Activated CD4-positive, alpha-beta T cell treated with anti-CD3 and anti-CD28 coated beads, Interleukin-2, amount 10 ng/mL, durations not matched to agents 7 days and 5 days (primary cell): ENCODE results near the gene VAMP8. TPM values are rescaled to one million over a fixed set of nuclear protein-coding genes. Genes with fewer than 3 reads are reported as not detected.
A peak's percentile ranks its signal among the peaks of the same experiment; 100 is the strongest.
"Not testable (repeated sequence)": the region's sequence is repeated elsewhere in the genome, so short reads cannot be mapped to it uniquely, and the experiment has no call there.

Experiments used
- CTCF ChIA-PET: fragments of 350-600 bp; sonication (Branson Sonifier 250); formaldehyde crosslinking; loops from one replicate; lab custom pipeline; 2021; ENCODE audit warnings: antibody characterized with exemption; lab: Charles Lee
- POLR2A ChIA-PET: fragments of 350-600 bp; sonication (Branson Sonifier 250); formaldehyde crosslinking; loops from one replicate; lab custom pipeline; 2021; ENCODE audit warnings: antibody characterized with exemption; lab: Charles Lee
- DNase-seq: peaks from one replicate; pipeline ENCODE4 v3.0.0-alpha.2; 2020
- H3K27ac Mint-ChIP-seq: one replicate; pipeline ENCODE4 v1.8.0; 2021; ENCODE audit warnings: mild to moderate bottlenecking, moderate library complexity, mixed read lengths
- H3K27me3 Mint-ChIP-seq: one replicate; pipeline ENCODE4 v1.8.0; 2021; ENCODE audit warnings: mixed read lengths
- H3K36me3 Mint-ChIP-seq: one replicate; pipeline ENCODE4 v1.8.0; 2021; ENCODE audit warnings: low read depth, mixed read lengths
- H3K4me1 Mint-ChIP-seq: one replicate; pipeline ENCODE4 v1.8.0; 2021; ENCODE audit warnings: mixed read lengths
- H3K4me3 Mint-ChIP-seq: one replicate; pipeline ENCODE4 v1.8.0; 2021; ENCODE audit warnings: mild to moderate bottlenecking, moderate library complexity, mixed read lengths
- H3K9me3 Mint-ChIP-seq: one replicate; pipeline ENCODE4 v1.8.0; 2021; ENCODE audit warnings: mixed read lengths
- total RNA-seq, 2 experiments: library from RNA; stranded (reverse); gene quantifications; one replicate each; pipeline ENCODE4 v1.2.3, GENCODE V29; 2021

Gene VAMP8
- total RNA-seq, 2 experiments from 2014 or later, result 131 to 149 TPM

DNA sequence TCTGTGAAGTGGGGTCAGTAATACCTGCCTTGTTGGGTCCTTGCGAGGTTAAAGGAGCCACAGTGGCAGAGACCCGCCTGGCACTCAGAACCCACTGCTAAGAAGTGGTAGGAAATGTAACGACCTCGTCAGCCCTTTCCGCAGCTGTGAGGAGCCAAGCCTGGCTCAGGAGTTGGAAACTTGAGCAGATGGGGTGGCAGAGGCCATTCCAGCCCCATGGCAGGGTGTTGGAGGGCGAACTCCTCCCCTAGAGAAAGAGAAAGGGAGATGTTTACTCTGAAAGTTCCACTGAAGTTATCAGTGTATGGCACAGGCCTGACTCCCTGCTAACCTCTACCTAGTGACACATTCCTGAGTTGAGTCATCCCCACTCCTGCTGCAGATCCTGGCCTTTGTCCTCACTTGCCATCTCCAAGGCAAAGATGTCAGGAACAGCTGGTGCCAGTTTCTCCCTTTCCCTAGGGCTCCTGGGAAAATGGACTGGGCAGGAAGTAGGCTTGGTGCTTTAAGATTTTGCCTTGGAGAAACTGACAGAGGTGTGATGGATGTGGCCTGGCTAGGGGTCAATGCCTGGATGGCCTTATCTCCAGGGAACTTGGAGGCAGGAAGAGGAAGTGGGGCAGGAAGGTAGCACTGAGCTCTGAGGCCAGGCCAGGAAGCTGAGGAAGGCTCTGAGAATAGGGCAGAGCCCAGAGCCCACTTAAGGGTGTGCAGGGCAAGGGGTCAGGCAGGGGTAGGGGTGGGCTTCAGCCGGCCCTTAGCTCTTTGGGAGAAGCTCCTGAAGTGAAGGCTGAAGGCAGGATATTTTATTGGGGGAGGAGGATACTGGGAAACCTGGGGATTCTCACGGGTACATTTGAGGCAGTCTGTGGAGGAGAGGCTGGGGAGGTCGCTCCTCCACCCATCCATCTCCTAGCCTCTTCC is 7.7 kb downstream of the VAMP8 start:
- POLR2A ChIA-PET, result interaction anchor here (0.7 kb wide), 1 partner anchor 42 kb away, joined by 4 read pairs; no protein-coding TSS in a partner anchor
- no peaks in the 10 kb centered on the region for H3K9me3 Mint-ChIP-seq
- H3K36me3 Mint-ChIP-seq, result peaks cover 26% of the 10 kb centered on the region
- no peaks in the 10 kb centered on the region for H3K27me3 Mint-ChIP-seq
- peak; percentile 26 for DNase-seq
- peak overlapping the region; percentile 90 for H3K27ac Mint-ChIP-seq
- CTCF ChIA-PET, result interaction anchor here (0.9 to 1.2 kb wide), 2 partner anchors 13 to 18 kb away, joined by 3 read pairs; partner anchors contain the start of gene TMEM150A
- peaks cover 61% of the 10 kb centered on the region for H3K4me1 Mint-ChIP-seq
- peak overlapping the region; percentile 83 for H3K4me3 Mint-ChIP-seq

- POLR2A ChIA-PET, result no interaction called here
- Mint-ChIP-seq H3K27me3 (no peaks in the 10 kb centered on the region), H3K9me3 (no peaks in the 10 kb centered on the region), H3K4me1 (peaks cover 61% of the 10 kb centered on the region), H3K27ac (peak overlapping the region; percentile 90), H3K4me3 (peak overlapping the region; percentile 83), H3K36me3 (peaks cover 23% of the 10 kb centered on the region)
- no peak for DNase-seq
- CTCF ChIA-PET, result interaction anchor here (0.9 kb wide), 1 partner anchor 17 kb away, joined by 3 read pairs; the partner anchor contains the start of gene TMEM150A
Measured at GRCh38 chr2:85585781-85586105, 8.4 kb downstream of the VAMP8 start.

- Mint-ChIP-seq H3K4me1 (peaks cover 49% of the 10 kb centered on the region), H3K36me3 (peaks cover 10% of the 10 kb centered on the region), H3K27me3 (no peaks in the 10 kb centered on the region), H3K27ac (peak overlapping the region; percentile 2), H3K4me3 (no peak overlapping the region), H3K9me3 (no peaks in the 10 kb centered on the region)
- no peak for DNase-seq
- ChIA-PET POLR2A (interaction anchor here (0.6 kb wide), 1 partner anchor 568 kb away, joined by 3 read pairs; no protein-coding TSS in a partner anchor), CTCF (interaction anchor here (0.7 kb wide), 1 partner anchor 198 kb away, joined by 3 read pairs; no protein-coding TSS in a partner anchor)
Measured at GRCh38 chr2:85588236-85588635, 10.8 kb downstream of the VAMP8 start.

DNA sequence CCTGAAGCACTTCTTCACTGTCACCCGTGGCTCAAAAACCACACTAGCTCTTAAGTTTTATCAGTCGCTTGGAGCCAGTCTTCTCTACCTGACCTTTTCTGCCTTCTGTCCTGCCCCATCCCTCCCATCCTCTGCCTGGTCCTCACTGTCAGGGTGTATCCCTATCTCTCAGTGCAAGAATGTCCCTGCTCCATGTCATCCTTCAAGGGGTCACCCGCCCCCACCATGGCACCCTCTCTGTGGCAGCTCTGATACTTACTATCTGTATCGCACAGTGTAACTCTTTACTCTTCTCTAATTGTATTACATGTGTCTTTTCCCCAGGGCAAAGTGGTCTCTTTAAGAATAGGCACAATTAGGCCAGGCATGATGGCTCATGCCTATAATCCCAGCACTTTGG is 11.3 kb downstream of the VAMP8 start:
- POLR2A ChIA-PET, result no interaction called here
- H3K4me3 Mint-ChIP-seq, result no peak overlapping the region
- peaks cover 7% of the 10 kb centered on the region for H3K36me3 Mint-ChIP-seq
- H3K4me1 Mint-ChIP-seq, result peaks cover 45% of the 10 kb centered on the region
- no peak for DNase-seq
- H3K9me3 Mint-ChIP-seq, result no peaks in the 10 kb centered on the region
- H3K27ac Mint-ChIP-seq, result peak overlapping the region; percentile 2
- no peaks in the 10 kb centered on the region for H3K27me3 Mint-ChIP-seq
- CTCF ChIA-PET, result interaction anchor here (0.7 kb wide), 1 partner anchor 199 kb away, joined by 3 read pairs; no protein-coding TSS in a partner anchor

DNA sequence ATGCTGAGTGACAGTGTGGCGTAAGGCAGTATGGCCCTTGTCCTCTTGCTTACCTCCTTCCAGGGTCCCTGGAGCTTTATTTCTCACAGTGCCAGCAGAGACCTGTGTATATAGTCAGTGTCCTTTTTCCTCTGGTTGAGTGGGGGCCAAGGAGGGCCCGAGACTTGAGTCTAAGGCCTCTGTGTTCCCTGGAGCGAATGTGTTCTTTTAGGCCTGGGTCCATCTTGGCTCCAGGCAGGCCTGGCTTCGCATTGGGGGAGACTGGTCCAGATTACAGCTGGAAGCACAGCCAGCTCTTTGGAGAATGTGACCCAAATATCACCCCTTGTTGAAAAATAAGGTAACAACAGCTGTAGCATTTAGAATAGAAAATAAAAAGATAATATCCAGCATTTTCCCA is 11.8 kb downstream of the VAMP8 start:
- CTCF ChIA-PET, result interaction anchor here (2.2 kb wide), 1 partner anchor 12 kb away, joined by 7 read pairs; no protein-coding TSS in a partner anchor
- H3K4me1 Mint-ChIP-seq, result peaks cover 43% of the 10 kb centered on the region
- H3K27ac Mint-ChIP-seq, result no peak overlapping the region
- peaks cover 7% of the 10 kb centered on the region for H3K36me3 Mint-ChIP-seq
- POLR2A ChIA-PET, result interaction anchor here (0.7 kb wide), 1 partner anchor 181 kb away, joined by 3 read pairs; no protein-coding TSS in a partner anchor
- no peaks in the 10 kb centered on the region for H3K9me3 Mint-ChIP-seq
- H3K27me3 Mint-ChIP-seq, result no peaks in the 10 kb centered on the region
- no peak for DNase-seq
- no peak overlapping the region for H3K4me3 Mint-ChIP-seq

- no peaks in the 10 kb centered on the region for H3K27me3 Mint-ChIP-seq
- H3K4me1 Mint-ChIP-seq, result peaks cover 47% of the 10 kb centered on the region
- H3K9me3 Mint-ChIP-seq, result no peaks in the 10 kb centered on the region
- DNase-seq, result no peak
- H3K4me3 Mint-ChIP-seq, result no peak overlapping the region
- ChIA-PET CTCF (interaction anchor here (0.9 to 2.2 kb wide), 3 partner anchors 11 to 162 kb away, joined by 3 to 7 read pairs (median 4); no protein-coding TSS in a partner anchor), POLR2A (interaction anchor here (0.6 to 0.7 kb wide), 2 partner anchors 169 to 182 kb away, joined by 3 to 4 read pairs; no protein-coding TSS in a partner anchor)
- H3K27ac Mint-ChIP-seq, result no peak overlapping the region
- H3K36me3 Mint-ChIP-seq, result peaks cover 11% of the 10 kb centered on the region
Measured at GRCh38 chr2:85589982-85590791, 12.8 kb downstream of the VAMP8 start.

DNA sequence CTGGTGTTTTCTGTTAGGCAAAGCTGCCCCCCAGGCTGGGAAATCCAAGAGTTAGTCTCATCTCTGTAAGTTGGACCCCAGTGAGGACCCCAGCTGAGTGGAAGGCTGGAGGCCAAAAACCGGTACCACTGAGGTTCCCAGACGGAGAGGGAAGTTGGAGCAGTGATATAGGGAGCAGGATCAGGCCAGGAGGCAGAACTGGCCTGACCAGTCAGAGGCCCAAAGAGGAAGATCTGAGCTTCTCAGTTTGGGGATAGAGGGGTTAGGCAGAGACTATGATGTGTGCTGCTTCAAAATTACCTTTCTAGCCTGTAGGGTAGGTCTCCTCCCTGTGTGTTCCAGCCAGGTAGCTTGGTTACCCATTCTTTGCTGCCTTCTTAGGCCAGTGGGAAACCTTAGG is 13.6 kb downstream of the VAMP8 start:
- POLR2A ChIA-PET, result interaction anchor here (0.6 kb wide), 1 partner anchor 170 kb away, joined by 4 read pairs; no protein-coding TSS in a partner anchor
- Mint-ChIP-seq H3K4me3 (no peak overlapping the region), H3K27me3 (no peaks in the 10 kb centered on the region), H3K27ac (no peak overlapping the region), H3K36me3 (peaks cover 15% of the 10 kb centered on the region), H3K4me1 (peaks cover 46% of the 10 kb centered on the region), H3K9me3 (no peaks in the 10 kb centered on the region)
- CTCF ChIA-PET, result interaction anchor here (0.9 to 2.2 kb wide), 4 partner anchors 10 to 162 kb away, joined by 3 to 7 read pairs (median 5); partner anchors contain the start of gene VAMP8
- no peak for DNase-seq

GRCh38 chr2:85591563-85591962 is 14.2 kb downstream of the VAMP8 start:
- CTCF ChIA-PET, result interaction anchor here (0.8 to 2.2 kb wide), 4 partner anchors 9 to 163 kb away, joined by 3 to 7 read pairs (median 4); partner anchors contain the start of gene VAMP8
- Mint-ChIP-seq H3K27me3 (no peaks in the 10 kb centered on the region), H3K36me3 (peaks cover 16% of the 10 kb centered on the region), H3K4me1 (peaks cover 47% of the 10 kb centered on the region), H3K27ac (no peak overlapping the region), H3K9me3 (no peaks in the 10 kb centered on the region), H3K4me3 (no peak overlapping the region)
- no peak for DNase-seq
- POLR2A ChIA-PET, result no interaction called here

- POLR2A ChIA-PET, H3K27me3 Mint-ChIP-seq, H3K9me3 Mint-ChIP-seq, DNase-seq, H3K4me3 Mint-ChIP-seq: not testable (repeated sequence)
- Mint-ChIP-seq H3K36me3 (peaks cover 22% of the 10 kb centered on the region), H3K4me1 (peaks cover 52% of the 10 kb centered on the region), H3K27ac (peak overlapping the region; percentile 11)
- CTCF ChIA-PET, result interaction anchor here (0.6 to 1.6 kb wide), 4 partner anchors 15 to 508 kb away, joined by 3 to 6 read pairs (median 3); partner anchors contain the start of gene VAMP8
Measured at GRCh38 chr2:85592299-85592698, 14.9 kb downstream of the VAMP8 start.

GRCh38 chr2:85593023-85593422 is 15.6 kb downstream of the VAMP8 start:
- ChIA-PET CTCF (interaction anchor here (0.6 to 3.9 kb wide), 2 partner anchors 13 to 508 kb away, joined by 3 to 21 read pairs; no protein-coding TSS in a partner anchor), POLR2A (no interaction called here)

DNA sequence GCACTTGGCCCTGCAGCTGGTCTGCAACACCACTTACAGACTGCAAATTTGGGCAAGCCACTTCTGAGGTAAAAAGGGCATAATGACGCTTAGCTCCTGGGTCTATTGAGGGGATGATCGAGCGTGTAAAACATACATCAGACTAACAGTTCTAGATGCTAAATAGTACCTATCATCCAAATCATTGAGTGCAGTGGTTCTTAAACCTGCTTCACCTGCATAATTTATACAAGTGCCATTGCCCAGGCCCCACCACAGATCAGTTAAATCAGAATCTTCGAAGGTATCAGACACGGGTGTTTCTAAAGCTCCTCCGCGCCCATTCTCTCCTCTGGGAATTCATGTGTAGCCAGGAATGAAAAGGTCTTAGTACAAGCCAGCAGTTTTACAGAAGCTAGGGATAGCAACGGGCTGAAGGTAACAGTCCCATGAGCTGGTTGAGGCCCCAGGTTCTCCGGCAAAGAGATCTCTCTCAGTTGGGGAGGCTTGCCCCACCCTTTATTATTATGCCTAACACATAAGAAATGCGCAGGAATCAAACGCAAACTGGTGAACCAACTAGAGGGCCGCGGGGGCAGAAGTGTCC is 17.4 kb downstream of the VAMP8 start:
- H3K4me1 Mint-ChIP-seq, result peaks cover 38% of the 10 kb centered on the region
- no peak for DNase-seq
- CTCF ChIA-PET, result interaction anchor here (0.6 to 3.9 kb wide), 7 partner anchors 11 to 517 kb away, joined by 3 to 21 read pairs (median 5); partner anchors contain the start of genes C2orf68 and VAMP8
- peak overlapping the region; percentile 91 for H3K27ac Mint-ChIP-seq
- POLR2A ChIA-PET, result interaction anchor here (0.8 to 1.0 kb wide), 2 partner anchors 8 to 39 kb away, joined by 3 to 4 read pairs; no protein-coding TSS in a partner anchor
- H3K9me3 Mint-ChIP-seq, result no peaks in the 10 kb centered on the region
- H3K4me3 Mint-ChIP-seq, result peak overlapping the region; percentile 98
- H3K27me3 Mint-ChIP-seq, result no peaks in the 10 kb centered on the region
- peaks cover 30% of the 10 kb centered on the region for H3K36me3 Mint-ChIP-seq

More at GRCh38 chr2:85593023-85593422, 15.6 kb downstream of the VAMP8 start:
- Mint-ChIP-seq H3K9me3 (no peaks in the 10 kb centered on the region), H3K27me3 (no peaks in the 10 kb centered on the region), H3K4me1 (peaks cover 46% of the 10 kb centered on the region), H3K36me3 (peaks cover 25% of the 10 kb centered on the region), H3K4me3 (no peak overlapping the region), H3K27ac (no peak overlapping the region)
- no peak for DNase-seq
